GM23338 (cell line): ENCODE data around the gene LRRC63. TPM values are rescaled to one million over a fixed set of nuclear protein-coding genes. Genes with fewer than 3 reads are reported as not detected.

Source experiments
- ATAC-seq: fragments of 200-7000 bp; cut with Tn5 transposase; 3 replicates; pipeline ENCODE4 v1.9.1; 2020
- DNase-seq: peaks from one replicate; pipeline ENCODE4 v3.0.0-alpha.2; 2015; ENCODE audit warnings: low spot score
- H2AFZ ChIP-seq: fragments of 200-600 bp; sonication (generic); 2 replicates; pipeline ENCODE4 v1.8.0; 2016; ENCODE audit warnings: antibody characterized with exemption, mild to moderate bottlenecking, moderate library complexity
- H3F3A ChIP-seq: fragments of 200-600 bp; sonication (generic); replicated peaks from 2 replicates; pipeline ENCODE4 v1.8.0; 2017; ENCODE audit warnings: antibody characterized with exemption, mixed run types, low read depth
- H3K27ac ChIP-seq: fragments of 200-600 bp; sonication (generic); 2 replicates; pipeline ENCODE4 v1.6.1; 2016; ENCODE audit warnings: low read depth
- H3K27me3 ChIP-seq: fragments of 200-600 bp; sonication (generic); 2 replicates; pipeline ENCODE4 v1.8.0; 2016; ENCODE audit warnings: mild to moderate bottlenecking, mixed run types, moderate library complexity; ENCODE audit not compliant: insufficient read depth
- H3K36me3 ChIP-seq: fragments of 200-600 bp; sonication (generic); 2 replicates; pipeline ENCODE4 v1.8.0; 2016; ENCODE audit warnings: mild to moderate bottlenecking; ENCODE audit not compliant: insufficient read depth
- H3K4me1 ChIP-seq: fragments of 200-600 bp; sonication (generic); 2 replicates; pipeline ENCODE4 v1.8.0; 2016; ENCODE audit warnings: mild to moderate bottlenecking, moderate library complexity; ENCODE audit not compliant: insufficient read depth
- H3K4me2 ChIP-seq: fragments of 200-600 bp; sonication (generic); 2 replicates; pipeline ENCODE4 v1.7.1; 2017; ENCODE audit warnings: mixed run types
- H3K4me3 ChIP-seq: fragments of 200-600 bp; sonication (generic); 2 replicates; pipeline ENCODE4 v1.6.1; 2016; ENCODE audit warnings: mixed run types
- H3K79me2 ChIP-seq: fragments of 200-600 bp; sonication (generic); replicated peaks from 2 replicates; pipeline ENCODE4 v1.8.0; 2017; ENCODE audit warnings: mild to moderate bottlenecking; ENCODE audit not compliant: insufficient read depth
- H3K9me2 ChIP-seq: fragments of 200-600 bp; sonication (generic); 2 replicates; pipeline ENCODE4 v1.8.0; 2017; ENCODE audit not compliant: insufficient read depth
- H4K20me1 ChIP-seq: fragments of 200-600 bp; sonication (generic); replicated peaks from 2 replicates; pipeline ENCODE4 v1.8.0; 2017; ENCODE audit warnings: mild to moderate bottlenecking; ENCODE audit not compliant: insufficient read depth
- H3K27ac Mint-ChIP-seq: 2 replicates; pipeline ENCODE4 v1.8.0; 2020; ENCODE audit warnings: inconsistent platforms, mild to moderate bottlenecking, moderate library complexity, mixed read lengths
- H3K27me3 Mint-ChIP-seq: 3 replicates; pipeline ENCODE4 v1.8.0; 2022; ENCODE audit warnings: low read depth, mild to moderate bottlenecking, moderate library complexity, mixed read lengths, inconsistent platforms; ENCODE audit not compliant: insufficient read depth, poor library complexity
- H3K36me3 Mint-ChIP-seq: 3 replicates; pipeline ENCODE4 v1.8.0; 2021; ENCODE audit warnings: low read depth, mild to moderate bottlenecking, inconsistent platforms, moderate library complexity, mixed read lengths
- H3K4me1 Mint-ChIP-seq: 3 replicates; pipeline ENCODE4 v1.8.0; 2020; ENCODE audit warnings: mild to moderate bottlenecking, inconsistent platforms, mixed read lengths
- H3K4me3 Mint-ChIP-seq: 3 replicates; pipeline ENCODE4 v1.8.0; 2021; ENCODE audit warnings: moderate library complexity, mild to moderate bottlenecking, inconsistent platforms, mixed read lengths
- H3K9me3 Mint-ChIP-seq: 3 replicates; pipeline ENCODE4 v1.8.0; 2020; ENCODE audit warnings: moderate library complexity, mild to moderate bottlenecking, inconsistent platforms, mixed read lengths
- REST ChIP-seq: IDR thresholded peaks from one replicate; pipeline ENCODE4 v1.6.1; 2018; ENCODE audit warnings: antibody characterized with exemption; ENCODE audit not compliant: unreplicated experiment
- ZNF114 ChIP-seq: fragments of 250-450 bp; sonication (Bioruptor Pico); IDR thresholded peaks from 2 replicates; pipeline ENCODE4 v1.5.0; 2020; ENCODE audit warnings: mild to moderate bottlenecking, moderate library complexity
- ZNF462 ChIP-seq: fragments of 250-450 bp; sonication (Bioruptor Pico); IDR thresholded peaks from 2 replicates; pipeline ENCODE4 v1.5.0; 2020; ENCODE audit warnings: mild to moderate bottlenecking, moderate library complexity
- polyA plus RNA-seq: library from polyadenylated mRNA; unstranded; fragments of >200 nt; fragmentation: Nextera tagmentation; extraction: Ambion mirVana; gene quantifications from 2 replicates; pipeline ENCODE4 v1.2.1, GENCODE V29; 2016
- total RNA-seq: library from RNA; depleted of rRNA; stranded (reverse); fragments of >200 nt; shearing (Covaris generic); gene quantifications from 2 replicates; pipeline ENCODE4 v1.2.3, GENCODE V29; 2014

The LRRC63 gene
- total and polyA plus RNA-seq, 2 experiments from 2014 or later: not detected

DNA sequence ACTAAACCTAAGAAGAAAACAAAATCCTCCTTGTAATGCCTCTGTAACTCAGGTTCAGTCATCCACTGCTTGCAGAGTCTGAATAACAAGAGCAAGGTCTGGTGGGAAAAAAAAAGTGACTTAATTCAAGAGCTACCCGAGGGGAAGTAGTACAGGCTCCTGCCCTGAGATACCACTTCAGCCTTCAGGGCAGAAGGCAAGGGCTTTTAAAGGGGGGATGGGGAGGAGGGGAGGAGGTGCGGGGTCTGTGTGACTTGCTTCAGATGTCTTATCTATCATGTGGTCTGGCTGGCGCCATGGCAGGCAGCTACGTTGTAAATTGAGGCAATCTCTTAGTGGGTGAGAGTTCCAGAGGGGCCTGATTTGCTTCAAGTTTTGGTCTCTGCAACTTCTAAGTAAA, 66.7 kb downstream of the LRRC63 start:
- no peak for TF ChIP-seq REST
- TF ChIP-seq ZNF114 (CRISPR knock-in tag): no peak
- TF ChIP-seq ZNF462: no peak
- Histone ChIP-seq H2AFZ (peak overlapping the region; percentile 90; the same call in 1 of the 2 replicates), H3K4me3 (no peak overlapping the region), H3F3A (no peaks in the 10 kb centered on the region), H3K27me3 (no peaks in the 10 kb centered on the region), H3K36me3 (no peaks in the 10 kb centered on the region), H3K79me2 (no peaks in the 10 kb centered on the region), H3K27ac (no peak overlapping the region), H3K4me1 (peaks cover 8% of the 10 kb centered on the region), H4K20me1 (no peaks in the 10 kb centered on the region), H3K4me2 (no peak overlapping the region), H3K9me2 (no peaks in the 10 kb centered on the region)
- H3K27ac Mint-ChIP-seq: peak overlapping the region; percentile 47; the same call in 1 of the 2 replicates
- no peak overlapping the region for H3K4me3 Mint-ChIP-seq
- no peaks in the 10 kb centered on the region for H3K27me3 Mint-ChIP-seq
- peak; percentile 90 for ATAC-seq
- peaks cover 7% of the 10 kb centered on the region for H3K4me1 Mint-ChIP-seq
- peak; percentile 56 for DNase-seq
- no peaks in the 10 kb centered on the region for H3K36me3 Mint-ChIP-seq
- H3K9me3 Mint-ChIP-seq: no peaks in the 10 kb centered on the region
